GM23338 (cell line): ENCODE results near the gene CMC2. TPM values are rescaled to one million over a fixed set of nuclear protein-coding genes. Genes with fewer than 3 reads are reported as not detected.

Source experiments
- ATAC-seq: fragments of 200-7000 bp; cut with Tn5 transposase; 3 replicates; pipeline ENCODE4 v1.9.1; 2020
- DNase-seq: peaks from one replicate; pipeline ENCODE4 v3.0.0-alpha.2; 2015; ENCODE audit warnings: low spot score
- H2AFZ ChIP-seq: fragments of 200-600 bp; sonication (generic); 2 replicates; pipeline ENCODE4 v1.8.0; 2016; ENCODE audit warnings: antibody characterized with exemption, mild to moderate bottlenecking, moderate library complexity
- H3F3A ChIP-seq: fragments of 200-600 bp; sonication (generic); replicated peaks from 2 replicates; pipeline ENCODE4 v1.8.0; 2017; ENCODE audit warnings: antibody characterized with exemption, mixed run types, low read depth
- H3K27ac ChIP-seq: fragments of 200-600 bp; sonication (generic); 2 replicates; pipeline ENCODE4 v1.6.1; 2016; ENCODE audit warnings: low read depth
- H3K27me3 ChIP-seq: fragments of 200-600 bp; sonication (generic); 2 replicates; pipeline ENCODE4 v1.8.0; 2016; ENCODE audit warnings: mild to moderate bottlenecking, mixed run types, moderate library complexity; ENCODE audit not compliant: insufficient read depth
- H3K36me3 ChIP-seq: fragments of 200-600 bp; sonication (generic); 2 replicates; pipeline ENCODE4 v1.8.0; 2016; ENCODE audit warnings: mild to moderate bottlenecking; ENCODE audit not compliant: insufficient read depth
- H3K4me1 ChIP-seq: fragments of 200-600 bp; sonication (generic); 2 replicates; pipeline ENCODE4 v1.8.0; 2016; ENCODE audit warnings: mild to moderate bottlenecking, moderate library complexity; ENCODE audit not compliant: insufficient read depth
- H3K4me2 ChIP-seq: fragments of 200-600 bp; sonication (generic); 2 replicates; pipeline ENCODE4 v1.7.1; 2017; ENCODE audit warnings: mixed run types
- H3K4me3 ChIP-seq: fragments of 200-600 bp; sonication (generic); 2 replicates; pipeline ENCODE4 v1.6.1; 2016; ENCODE audit warnings: mixed run types
- H3K79me2 ChIP-seq: fragments of 200-600 bp; sonication (generic); replicated peaks from 2 replicates; pipeline ENCODE4 v1.8.0; 2017; ENCODE audit warnings: mild to moderate bottlenecking; ENCODE audit not compliant: insufficient read depth
- H3K9me2 ChIP-seq: fragments of 200-600 bp; sonication (generic); 2 replicates; pipeline ENCODE4 v1.8.0; 2017; ENCODE audit not compliant: insufficient read depth
- H4K20me1 ChIP-seq: fragments of 200-600 bp; sonication (generic); replicated peaks from 2 replicates; pipeline ENCODE4 v1.8.0; 2017; ENCODE audit warnings: mild to moderate bottlenecking; ENCODE audit not compliant: insufficient read depth
- H3K27ac Mint-ChIP-seq: 2 replicates; pipeline ENCODE4 v1.8.0; 2020; ENCODE audit warnings: inconsistent platforms, mild to moderate bottlenecking, moderate library complexity, mixed read lengths
- H3K27me3 Mint-ChIP-seq: 3 replicates; pipeline ENCODE4 v1.8.0; 2022; ENCODE audit warnings: low read depth, mild to moderate bottlenecking, moderate library complexity, mixed read lengths, inconsistent platforms; ENCODE audit not compliant: insufficient read depth, poor library complexity
- H3K36me3 Mint-ChIP-seq: 3 replicates; pipeline ENCODE4 v1.8.0; 2021; ENCODE audit warnings: low read depth, mild to moderate bottlenecking, inconsistent platforms, moderate library complexity, mixed read lengths
- H3K4me1 Mint-ChIP-seq: 3 replicates; pipeline ENCODE4 v1.8.0; 2020; ENCODE audit warnings: mild to moderate bottlenecking, inconsistent platforms, mixed read lengths
- H3K4me3 Mint-ChIP-seq: 3 replicates; pipeline ENCODE4 v1.8.0; 2021; ENCODE audit warnings: moderate library complexity, mild to moderate bottlenecking, inconsistent platforms, mixed read lengths
- H3K9me3 Mint-ChIP-seq: 3 replicates; pipeline ENCODE4 v1.8.0; 2020; ENCODE audit warnings: moderate library complexity, mild to moderate bottlenecking, inconsistent platforms, mixed read lengths
- ETS1 ChIP-seq: IDR thresholded peaks from 2 replicates; pipeline ENCODE4 v1.6.1; 2016; ENCODE audit warnings: antibody characterized with exemption
- EZH2 ChIP-seq: fragments of 200-600 bp; sonication (generic); IDR thresholded peaks from one replicate; pipeline ENCODE4 v1.8.0; 2017; ENCODE audit warnings: antibody characterized with exemption, mild to moderate bottlenecking, low read depth; ENCODE audit not compliant: unreplicated experiment
- JUNB ChIP-seq: IDR thresholded peaks from one replicate; pipeline ENCODE4 v1.6.1; 2016; ENCODE audit warnings: antibody characterized with exemption; ENCODE audit not compliant: unreplicated experiment
- NANOG ChIP-seq: IDR thresholded peaks from 2 replicates; pipeline ENCODE4 v1.6.1; 2016; ENCODE audit warnings: antibody characterized with exemption, borderline replicate concordance
- ZNF331 ChIP-seq: fragments of 250-450 bp; sonication (Bioruptor Pico); IDR thresholded peaks from 2 replicates; pipeline ENCODE4 v1.5.0; 2020; ENCODE audit warnings: low read depth, mild to moderate bottlenecking, moderate library complexity
- polyA plus RNA-seq: library from polyadenylated mRNA; unstranded; fragments of >200 nt; fragmentation: Nextera tagmentation; extraction: Ambion mirVana; gene quantifications from 2 replicates; pipeline ENCODE4 v1.2.1, GENCODE V29; 2016
- total RNA-seq: library from RNA; depleted of rRNA; stranded (reverse); fragments of >200 nt; shearing (Covaris generic); gene quantifications from 2 replicates; pipeline ENCODE4 v1.2.3, GENCODE V29; 2014
- TF ChIP-seq, protein P1 (sequence below): fragments of 250-450 bp; sonication (Bioruptor Pico); IDR thresholded peaks from 2 replicates; pipeline ENCODE4 v1.5.0; 2020; ENCODE audit warnings: mild to moderate bottlenecking, moderate library complexity
- TF ChIP-seq, protein P2 (sequence below), 2 experiments: fragments of 200-600 bp in 1 of 2; sonication (generic) in 1 of 2; conservative IDR thresholded peaks; 2 replicates each; pipeline versions ENCODE4 v1.5.1 to v1.6.1; 2016 to 2017; ENCODE audit warnings: antibody characterized with exemption in 2 of 2, low read depth in 2 of 2, mild to moderate bottlenecking in 2 of 2, moderate library complexity in 1 of 2

Gene CMC2
- total and polyA plus RNA-seq, 2 experiments from 2014 or later: 35.7 to 211 TPM

DNA sequence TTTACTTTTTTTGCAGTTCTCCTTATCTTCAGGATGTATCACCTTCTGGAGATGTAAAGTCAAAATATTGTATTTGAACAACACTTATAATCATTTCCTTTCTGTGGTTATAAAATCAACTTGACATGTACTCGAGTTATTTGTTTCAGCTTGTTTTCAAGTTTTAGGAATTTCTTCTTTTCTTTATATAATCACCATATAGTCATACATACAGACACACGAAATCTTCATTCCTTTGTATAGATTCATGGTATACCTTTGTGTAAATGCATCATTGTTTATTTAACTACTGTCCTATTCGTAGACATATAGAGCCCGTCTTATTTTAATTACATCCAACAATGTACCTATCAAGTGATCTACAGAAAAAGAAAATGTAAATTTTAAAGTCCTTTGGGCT lies 40.1 kb downstream of the CMC2 start (continued):
- TF ChIP-seq, protein P1, sequence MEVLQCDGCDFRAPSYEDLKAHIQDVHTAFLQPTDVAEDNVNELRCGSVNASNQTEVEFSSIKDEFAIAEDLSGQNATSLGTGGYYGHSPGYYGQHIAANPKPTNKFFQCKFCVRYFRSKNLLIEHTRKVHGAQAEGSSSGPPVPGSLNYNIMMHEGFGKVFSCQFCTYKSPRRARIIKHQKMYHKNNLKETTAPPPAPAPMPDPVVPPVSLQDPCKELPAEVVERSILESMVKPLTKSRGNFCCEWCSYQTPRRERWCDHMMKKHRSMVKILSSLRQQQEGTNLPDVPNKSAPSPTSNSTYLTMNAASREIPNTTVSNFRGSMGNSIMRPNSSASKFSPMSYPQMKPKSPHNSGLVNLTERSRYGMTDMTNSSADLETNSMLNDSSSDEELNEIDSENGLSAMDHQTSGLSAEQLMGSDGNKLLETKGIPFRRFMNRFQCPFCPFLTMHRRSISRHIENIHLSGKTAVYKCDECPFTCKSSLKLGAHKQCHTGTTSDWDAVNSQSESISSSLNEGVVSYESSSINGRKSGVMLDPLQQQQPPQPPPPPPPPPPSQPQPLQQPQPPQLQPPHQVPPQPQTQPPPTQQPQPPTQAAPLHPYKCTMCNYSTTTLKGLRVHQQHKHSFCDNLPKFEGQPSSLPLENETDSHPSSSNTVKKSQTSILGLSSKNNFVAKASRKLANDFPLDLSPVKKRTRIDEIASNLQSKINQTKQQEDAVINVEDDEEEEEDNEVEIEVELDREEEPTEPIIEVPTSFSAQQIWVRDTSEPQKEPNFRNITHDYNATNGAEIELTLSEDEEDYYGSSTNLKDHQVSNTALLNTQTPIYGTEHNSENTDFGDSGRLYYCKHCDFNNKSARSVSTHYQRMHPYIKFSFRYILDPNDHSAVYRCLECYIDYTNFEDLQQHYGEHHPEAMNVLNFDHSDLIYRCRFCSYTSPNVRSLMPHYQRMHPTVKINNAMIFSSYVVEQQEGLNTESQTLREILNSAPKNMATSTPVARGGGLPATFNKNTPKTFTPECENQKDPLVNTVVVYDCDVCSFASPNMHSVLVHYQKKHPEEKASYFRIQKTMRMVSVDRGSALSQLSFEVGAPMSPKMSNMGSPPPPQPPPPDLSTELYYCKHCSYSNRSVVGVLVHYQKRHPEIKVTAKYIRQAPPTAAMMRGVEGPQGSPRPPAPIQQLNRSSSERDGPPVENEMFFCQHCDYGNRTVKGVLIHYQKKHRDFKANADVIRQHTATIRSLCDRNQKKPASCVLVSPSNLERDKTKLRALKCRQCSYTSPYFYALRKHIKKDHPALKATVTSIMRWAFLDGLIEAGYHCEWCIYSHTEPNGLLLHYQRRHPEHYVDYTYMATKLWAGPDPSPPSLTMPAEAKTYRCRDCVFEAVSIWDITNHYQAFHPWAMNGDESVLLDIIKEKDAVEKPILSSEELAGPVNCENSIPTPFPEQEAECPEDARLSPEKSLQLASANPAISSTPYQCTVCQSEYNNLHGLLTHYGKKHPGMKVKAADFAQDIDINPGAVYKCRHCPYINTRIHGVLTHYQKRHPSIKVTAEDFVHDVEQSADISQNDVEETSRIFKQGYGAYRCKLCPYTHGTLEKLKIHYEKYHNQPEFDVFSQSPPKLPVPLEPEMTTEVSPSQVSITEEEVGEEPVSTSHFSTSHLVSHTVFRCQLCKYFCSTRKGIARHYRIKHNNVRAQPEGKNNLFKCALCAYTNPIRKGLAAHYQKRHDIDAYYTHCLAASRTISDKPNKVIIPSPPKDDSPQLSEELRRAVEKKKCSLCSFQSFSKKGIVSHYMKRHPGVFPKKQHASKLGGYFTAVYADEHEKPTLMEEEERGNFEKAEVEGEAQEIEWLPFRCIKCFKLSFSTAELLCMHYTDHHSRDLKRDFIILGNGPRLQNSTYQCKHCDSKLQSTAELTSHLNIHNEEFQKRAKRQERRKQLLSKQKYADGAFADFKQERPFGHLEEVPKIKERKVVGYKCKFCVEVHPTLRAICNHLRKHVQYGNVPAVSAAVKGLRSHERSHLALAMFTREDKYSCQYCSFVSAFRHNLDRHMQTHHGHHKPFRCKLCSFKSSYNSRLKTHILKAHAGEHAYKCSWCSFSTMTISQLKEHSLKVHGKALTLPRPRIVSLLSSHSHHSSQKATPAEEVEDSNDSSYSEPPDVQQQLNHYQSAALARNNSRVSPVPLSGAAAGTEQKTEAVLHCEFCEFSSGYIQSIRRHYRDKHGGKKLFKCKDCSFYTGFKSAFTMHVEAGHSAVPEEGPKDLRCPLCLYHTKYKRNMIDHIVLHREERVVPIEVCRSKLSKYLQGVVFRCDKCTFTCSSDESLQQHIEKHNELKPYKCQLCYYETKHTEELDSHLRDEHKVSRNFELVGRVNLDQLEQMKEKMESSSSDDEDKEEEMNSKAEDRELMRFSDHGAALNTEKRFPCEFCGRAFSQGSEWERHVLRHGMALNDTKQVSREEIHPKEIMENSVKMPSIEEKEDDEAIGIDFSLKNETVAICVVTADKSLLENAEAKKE (CRISPR knock-in tag): no peak

- Histone ChIP-seq H2AFZ (no peak overlapping the region), H3K79me2 (no peaks in the 10 kb centered on the region), H3K9me2 (no peaks in the 10 kb centered on the region), H3K4me1 (no peaks in the 10 kb centered on the region), H3K27ac (no peak overlapping the region), H4K20me1 (no peaks in the 10 kb centered on the region; the same call in 1 of the 2 replicates), H3K4me2 (no peak overlapping the region), H3F3A (no peaks in the 10 kb centered on the region), H3K4me3 (no peak overlapping the region), H3K27me3 (no peaks in the 10 kb centered on the region), H3K36me3 (no peaks in the 10 kb centered on the region)
- DNase-seq (no peak), ATAC-seq (no peak)
- Mint-ChIP-seq H3K4me3 (no peak overlapping the region), H3K9me3 (peaks cover 9% of the 10 kb centered on the region; the same call in 1 of the 3 replicates), H3K4me1 (no peaks in the 10 kb centered on the region), H3K27ac (no peak overlapping the region), H3K27me3 (no peaks in the 10 kb centered on the region), H3K36me3 (no peaks in the 10 kb centered on the region)
- TF ChIP-seq ETS1 (no peak), EZH2 (no peak), ZNF331 (no peak), NANOG (no peak), JUNB (no peak)
- TF ChIP-seq, protein P1 (CRISPR knock-in tag): no peak
- TF ChIP-seq, protein P2, sequence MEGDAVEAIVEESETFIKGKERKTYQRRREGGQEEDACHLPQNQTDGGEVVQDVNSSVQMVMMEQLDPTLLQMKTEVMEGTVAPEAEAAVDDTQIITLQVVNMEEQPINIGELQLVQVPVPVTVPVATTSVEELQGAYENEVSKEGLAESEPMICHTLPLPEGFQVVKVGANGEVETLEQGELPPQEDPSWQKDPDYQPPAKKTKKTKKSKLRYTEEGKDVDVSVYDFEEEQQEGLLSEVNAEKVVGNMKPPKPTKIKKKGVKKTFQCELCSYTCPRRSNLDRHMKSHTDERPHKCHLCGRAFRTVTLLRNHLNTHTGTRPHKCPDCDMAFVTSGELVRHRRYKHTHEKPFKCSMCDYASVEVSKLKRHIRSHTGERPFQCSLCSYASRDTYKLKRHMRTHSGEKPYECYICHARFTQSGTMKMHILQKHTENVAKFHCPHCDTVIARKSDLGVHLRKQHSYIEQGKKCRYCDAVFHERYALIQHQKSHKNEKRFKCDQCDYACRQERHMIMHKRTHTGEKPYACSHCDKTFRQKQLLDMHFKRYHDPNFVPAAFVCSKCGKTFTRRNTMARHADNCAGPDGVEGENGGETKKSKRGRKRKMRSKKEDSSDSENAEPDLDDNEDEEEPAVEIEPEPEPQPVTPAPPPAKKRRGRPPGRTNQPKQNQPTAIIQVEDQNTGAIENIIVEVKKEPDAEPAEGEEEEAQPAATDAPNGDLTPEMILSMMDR (conservative IDR thresholded peaks at IDR 0.05; ENCODE audit: low read depth in 2 of 2): no peak
These were observed 42.3 kb downstream of the CMC2 start for GRCh38 chr16:80964351-80964750.
